Stimulated activated CD4-positive, alpha-beta T cell treated with anti-CD3 and anti-CD28 coated beads, TNF-alpha, amount 100 ng/mL, for 1 hour (primary cell): ENCODE measurements around the gene SNX9.

Experiments used
- DNase-seq, 3 donors: peaks; one replicate each; pipeline ENCODE4 v3.0.0-alpha.2; 2020; ENCODE audit warnings: low read depth in 3 of 3, low spot score in 1 of 3

The SNX9 gene

DNA sequence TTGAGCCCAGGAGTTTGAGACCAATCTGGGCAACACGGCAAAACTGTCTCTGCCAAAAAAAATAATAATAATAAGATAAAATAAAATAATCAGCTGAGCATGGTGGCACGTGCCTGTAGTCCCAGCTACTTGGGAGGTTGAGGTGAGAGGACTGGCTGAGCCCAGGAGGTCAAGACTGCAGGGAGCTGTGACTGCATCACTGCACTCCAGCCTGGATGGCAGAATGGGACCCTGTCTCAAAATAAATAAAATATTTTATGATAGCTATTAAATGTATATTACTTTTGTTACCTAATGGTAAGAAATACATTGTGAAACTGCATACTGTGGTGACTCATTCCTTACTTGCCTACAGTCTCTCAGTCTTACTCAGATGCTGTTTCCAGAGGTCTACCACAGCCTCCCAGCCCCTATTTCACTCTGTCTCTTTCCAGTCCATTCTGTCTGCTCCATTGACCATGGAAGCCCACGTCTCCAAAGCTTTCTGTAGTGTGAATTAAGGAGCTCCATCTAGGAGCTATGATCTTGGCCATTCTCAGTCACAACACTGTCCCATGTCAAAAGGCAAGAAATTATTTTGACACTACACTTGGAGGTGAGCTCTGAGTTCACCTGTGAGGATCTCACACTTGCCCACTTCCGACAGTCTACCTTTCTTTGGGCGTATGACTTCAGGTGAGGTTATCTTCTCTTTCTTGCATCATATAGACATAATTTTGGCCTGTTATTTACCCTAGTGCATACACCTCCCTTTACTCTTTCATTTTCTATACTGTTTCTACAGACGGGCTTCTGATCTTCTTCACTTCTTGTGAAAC, 22.4 kb upstream of the SNX9 start:
- no peak for DNase-seq

DNA sequence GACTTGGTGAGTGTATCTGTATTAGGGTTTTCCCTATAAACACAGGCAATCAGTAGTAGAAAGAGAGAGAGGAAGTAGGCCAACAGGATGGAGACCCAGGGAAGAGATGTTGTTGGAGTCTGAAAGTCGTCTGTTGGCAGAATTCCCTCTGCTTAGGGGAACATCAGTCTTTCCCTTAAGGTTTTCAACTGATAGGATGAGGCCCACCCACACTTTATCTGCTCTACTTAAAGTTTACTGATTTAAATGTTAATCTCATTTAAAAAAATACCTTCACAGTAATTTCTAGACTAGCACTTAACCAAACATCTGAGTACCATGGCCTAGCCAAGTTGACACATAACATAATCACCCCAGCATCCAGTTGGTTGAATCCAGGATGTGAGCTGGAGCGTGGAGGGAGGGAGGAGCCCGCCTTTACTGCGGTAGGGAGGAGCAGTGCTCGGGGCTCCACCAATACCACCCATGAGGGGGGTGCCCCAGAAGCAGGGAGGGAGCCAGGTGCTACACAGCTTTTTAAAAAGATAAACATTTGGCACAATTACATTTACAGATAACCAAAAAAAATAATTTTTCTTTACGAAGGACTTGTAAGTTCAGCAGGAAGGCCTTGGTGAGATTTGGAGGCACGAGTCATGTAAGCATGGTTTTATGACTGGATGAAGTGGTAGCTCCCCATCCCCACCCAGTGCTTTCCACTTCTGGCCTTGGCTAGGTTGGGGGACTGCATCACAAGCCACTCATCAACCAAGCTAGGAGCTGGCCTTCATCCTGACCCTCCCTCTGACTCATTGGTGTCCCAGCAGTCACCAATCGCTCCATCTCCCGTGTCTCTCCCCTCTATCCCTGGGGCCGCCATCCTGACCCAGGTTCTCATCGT, 18.4 kb upstream of the SNX9 start:
- DNase-seq, result no peak

DNA sequence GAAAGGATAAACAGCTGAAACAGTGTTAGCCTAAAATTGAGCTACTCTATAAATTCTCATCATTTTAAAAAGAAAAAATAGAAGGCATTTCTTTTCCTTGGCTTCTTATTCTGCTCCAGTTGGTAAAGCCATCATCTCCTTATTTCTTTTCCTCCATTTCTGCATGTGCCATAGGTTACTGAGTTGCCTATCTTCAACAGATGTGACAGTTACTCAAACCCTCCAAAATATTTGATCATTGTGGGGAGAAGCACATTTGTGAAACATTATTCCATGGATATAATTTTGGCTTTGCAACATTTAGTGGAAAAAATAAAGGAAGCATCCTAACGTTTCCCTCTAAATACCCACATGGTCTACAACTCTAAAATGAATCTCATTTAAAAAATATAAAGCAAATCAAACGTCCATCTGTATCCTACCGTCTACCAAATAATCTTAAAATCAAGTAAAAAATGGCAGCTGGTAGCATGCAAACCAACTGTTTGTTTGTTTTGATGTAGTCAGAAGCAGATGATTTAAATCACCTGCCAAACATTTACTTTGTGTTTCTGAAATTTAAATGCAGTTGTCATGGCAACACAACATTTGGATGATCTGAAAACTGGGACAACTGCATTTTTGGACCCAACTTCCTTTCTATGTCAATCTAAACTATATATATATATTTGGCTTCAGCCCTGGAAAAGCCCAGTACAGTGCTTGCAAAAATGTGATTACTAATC, 16.8 kb upstream of the SNX9 start:
- DNase-seq, result no peak

DNA sequence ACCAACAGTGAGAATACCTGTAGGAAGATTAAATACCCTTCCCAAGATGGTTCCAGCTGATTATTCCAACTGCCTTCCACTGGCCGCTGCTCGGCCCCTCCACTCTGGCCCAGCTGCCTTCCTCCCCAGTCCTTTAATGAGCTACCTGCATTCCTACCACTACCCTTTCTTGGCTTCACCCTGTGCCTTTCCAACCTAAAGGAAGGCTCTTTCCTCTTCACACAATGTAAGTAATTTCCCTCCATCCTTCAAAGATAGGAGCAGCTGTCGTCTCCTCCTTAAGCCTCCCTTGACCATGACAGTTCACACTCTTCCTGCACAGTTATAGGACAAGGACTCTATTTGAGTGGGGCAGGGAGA, 16.2 kb upstream of the SNX9 start:
- DNase-seq, result no peak

DNA sequence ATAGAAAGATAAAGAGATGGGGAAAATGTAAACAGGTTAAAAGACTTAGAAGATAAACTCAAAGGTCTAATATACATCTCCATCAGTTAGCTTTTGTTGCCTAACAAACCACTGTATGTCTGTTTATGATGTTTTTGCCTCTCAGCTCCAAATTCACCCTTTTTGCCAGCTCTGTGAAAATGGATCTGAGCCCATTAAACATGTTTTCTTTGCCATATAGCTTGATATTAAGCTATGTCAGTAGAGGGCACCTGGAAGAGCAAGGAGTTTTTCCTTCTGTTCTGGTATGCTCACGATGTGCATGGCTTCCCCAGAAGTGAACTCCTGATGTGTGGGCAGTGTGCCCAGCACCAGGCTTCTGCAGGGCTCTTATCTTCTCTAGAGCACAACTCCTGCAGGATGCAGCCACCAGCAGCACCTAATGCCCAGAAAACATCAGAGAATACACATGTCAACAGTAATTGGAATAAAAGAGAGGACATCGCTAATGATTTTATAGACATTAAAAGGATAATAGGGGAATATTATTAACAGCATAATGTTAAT, 14.6 kb upstream of the SNX9 start:
- no peak for DNase-seq

DNA sequence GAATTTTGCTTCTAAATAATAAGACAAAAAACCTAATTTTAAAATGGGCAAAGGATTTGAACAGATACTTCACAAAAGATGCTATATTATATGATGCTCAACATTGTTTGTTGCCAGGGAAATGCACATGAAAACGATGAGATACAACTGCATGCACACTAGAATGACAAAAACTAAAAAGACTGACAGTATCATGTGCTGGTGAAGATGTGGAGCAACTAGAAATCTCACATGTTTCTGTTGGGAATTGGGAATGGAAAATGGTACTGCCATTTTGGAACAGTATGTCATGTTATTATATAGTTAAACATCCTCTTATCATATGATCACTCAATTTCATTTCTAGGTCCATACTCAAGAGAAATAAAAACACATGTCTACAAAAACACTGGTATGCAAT, 13.4 kb upstream of the SNX9 start:
- DNase-seq, result no peak

DNA sequence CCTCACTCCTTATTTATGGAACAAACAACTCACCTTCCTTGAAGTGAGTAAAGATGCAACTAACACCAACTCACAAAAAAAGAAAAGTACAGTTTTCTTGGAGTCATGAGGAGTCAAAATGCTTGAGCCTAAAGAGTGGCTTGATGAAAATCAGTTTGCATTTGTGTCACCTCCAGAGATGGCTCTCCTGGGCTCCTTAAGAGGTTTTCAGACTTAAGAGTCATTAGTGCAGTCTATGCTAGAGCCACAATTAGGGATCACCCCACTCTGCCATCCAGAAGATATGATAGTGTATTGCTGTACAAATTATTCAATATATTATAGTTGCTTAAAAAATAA, 11.9 kb upstream of the SNX9 start:
- DNase-seq, result no peak

DNA sequence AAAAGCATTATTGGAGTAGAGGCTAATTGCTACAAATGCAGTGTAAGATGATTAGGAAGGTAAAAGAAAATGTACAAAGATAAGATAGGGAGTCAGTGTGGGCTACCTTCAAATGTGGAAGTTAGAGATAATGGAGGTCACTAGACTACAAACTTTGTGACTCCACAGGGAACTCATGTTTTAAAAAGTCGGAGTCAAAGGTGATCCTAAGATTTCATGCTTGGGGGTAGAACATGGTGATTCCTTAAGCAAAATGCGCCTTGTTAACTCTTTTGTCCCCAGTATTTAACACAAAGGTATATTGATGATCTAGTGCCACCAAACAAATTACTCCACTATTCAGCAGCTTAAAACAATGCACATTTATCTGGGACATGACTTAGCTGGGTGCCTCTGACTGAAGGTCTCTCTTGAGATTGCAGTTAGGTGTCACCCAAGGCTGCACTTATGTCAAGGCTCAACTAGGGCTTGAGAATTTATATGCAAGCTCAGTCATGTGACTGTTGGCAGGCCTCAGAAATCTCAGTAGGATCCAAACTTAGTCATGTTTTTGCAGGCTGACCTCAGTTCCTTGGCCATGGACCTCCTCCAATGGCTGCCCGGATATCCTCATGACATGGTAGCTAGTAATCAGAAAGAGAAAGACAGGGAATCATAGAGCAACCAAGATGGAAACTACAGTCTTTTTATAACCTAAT, 11.4 kb upstream of the SNX9 start:
- no peak for DNase-seq

DNA sequence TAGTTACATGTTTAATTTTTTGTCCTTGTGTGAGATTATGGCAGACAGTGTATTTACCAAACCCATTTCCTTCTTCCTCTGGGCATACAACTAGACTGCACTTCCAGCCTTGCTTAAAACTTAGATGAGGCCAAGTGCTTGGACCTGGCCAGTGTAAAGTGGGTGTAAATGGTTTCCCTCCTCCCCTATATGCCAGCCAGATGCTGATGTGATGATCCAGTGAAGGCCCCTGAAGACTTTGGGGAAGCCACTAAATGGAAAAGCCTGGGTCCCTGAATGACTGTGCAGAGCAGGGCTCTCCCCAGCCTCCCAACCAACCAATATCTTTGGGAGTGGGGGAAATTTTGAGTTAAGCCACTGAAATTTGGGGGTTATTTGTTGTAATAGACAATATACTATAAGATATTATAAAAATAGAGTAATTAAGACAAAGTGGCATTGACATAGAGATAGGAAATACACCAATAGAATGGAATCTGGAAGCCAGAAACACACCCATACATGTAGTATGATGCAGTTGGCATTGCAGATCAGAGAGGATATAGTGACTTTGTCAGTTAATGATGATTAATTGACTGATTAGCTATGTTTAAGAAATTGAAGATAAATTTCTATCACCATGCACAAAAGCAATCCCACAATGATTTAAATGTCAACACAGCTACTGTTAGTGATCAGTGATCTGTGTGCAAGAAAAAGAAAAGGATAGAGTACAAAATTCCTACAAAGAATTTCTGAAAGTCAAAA, 10.4 kb upstream of the SNX9 start:
- no peak for DNase-seq

DNA sequence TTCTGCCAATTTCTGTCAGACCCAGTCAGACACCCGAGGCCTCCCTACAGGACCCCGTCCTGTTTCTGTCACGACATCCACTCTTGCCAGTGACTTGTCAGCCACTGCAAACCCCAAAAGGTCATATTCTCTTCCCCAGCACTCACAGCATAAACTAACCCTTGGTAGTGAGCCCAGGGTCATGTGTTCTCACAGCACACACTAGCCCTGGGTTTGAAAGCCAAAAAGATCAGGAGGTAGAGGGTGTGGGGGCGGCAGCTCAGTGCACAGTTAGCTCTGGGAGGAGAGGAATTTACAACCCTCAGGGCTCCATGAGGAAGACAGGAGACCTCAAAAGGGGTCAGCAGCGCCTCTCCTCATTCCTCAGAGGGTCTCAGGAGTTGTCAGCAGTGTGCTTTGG, 9.9 kb upstream of the SNX9 start:
- DNase-seq, result no peak

DNA sequence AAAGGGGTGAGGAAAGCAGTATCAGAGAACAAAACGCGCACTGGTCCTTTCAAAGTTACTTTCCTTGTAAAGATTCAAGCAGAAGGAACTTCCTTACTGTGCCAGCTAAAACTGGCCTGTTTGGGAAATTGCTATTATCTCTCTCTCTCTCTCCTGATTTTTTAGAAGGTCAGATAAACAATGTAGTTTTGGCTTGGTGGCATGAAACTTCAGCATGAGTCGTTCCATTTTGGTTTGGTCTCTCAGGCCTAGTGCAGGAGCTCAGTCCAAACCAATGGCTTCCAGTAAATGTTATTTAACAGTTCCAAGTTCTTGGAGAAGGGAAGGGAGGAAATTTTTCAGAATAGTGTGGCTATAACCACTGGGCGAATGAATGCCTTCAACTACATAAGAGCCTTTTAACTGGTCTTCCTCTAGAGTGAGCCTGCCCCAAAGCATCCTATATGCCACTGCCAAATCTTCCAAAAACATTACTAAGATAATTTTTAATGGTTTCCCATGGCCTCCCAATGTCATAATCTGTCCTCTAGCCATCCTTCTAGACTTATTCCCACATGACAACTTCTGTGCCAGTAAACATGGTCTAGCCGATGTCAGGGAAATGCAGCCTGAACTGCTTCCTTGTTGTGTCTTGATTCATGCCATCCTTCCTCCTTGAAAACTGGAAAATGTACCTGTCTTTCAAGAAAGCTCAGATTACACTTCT, 9.1 kb upstream of the SNX9 start:
- DNase-seq, result no peak

DNA sequence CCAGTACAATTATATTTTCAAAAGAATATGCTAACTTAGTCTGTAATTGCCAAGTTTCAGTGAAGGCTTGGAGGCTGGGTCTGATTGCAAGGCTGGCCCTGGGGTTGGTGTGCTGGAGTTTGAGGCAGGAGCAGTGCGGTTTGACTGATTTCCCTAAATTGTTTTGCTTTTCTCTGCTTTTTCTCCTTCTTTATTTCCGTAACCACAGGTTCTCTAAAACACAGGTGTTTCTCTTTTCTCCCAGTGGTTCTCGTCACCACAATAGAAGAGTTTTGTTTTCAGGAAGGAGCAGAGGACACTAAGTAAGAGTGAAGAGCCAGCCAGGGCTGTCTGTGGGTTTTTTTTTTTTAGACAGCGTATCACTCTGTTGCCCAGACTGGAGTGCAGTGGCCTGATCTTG, 8.2 kb upstream of the SNX9 start:
- DNase-seq, result no peak

DNA sequence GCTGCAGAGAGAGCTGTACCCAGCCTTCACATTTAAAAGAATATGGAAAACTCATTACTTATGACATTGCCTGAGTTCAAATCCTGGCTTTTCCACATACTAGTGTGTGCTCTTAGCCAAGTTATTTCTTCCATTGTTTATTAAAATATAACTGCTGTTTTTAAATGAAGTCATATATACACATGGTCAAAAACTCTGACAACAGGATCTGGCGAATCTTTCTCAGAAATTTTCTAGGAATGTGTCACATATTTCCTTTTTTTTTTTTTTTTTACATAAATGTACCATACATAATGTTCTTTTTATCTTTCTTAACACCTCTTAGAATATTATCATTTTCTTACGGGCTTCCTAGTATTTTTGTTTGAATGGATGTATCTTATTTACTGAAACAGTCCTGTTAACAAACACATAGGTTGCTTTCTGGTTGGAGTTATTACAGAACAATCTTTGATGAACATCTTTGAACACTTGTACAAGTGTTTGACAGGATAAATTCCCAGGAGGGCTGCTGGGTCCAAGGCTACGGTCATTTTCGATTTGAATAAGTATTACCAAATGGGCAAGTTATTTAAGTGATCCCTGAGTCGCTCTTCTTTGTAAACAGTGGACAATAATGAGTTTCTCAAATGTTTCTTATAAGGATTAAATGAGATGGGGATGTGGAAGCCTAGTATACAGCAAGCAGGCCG, 1.6 kb upstream of the SNX9 start:
- DNase-seq, result no peak

DNA sequence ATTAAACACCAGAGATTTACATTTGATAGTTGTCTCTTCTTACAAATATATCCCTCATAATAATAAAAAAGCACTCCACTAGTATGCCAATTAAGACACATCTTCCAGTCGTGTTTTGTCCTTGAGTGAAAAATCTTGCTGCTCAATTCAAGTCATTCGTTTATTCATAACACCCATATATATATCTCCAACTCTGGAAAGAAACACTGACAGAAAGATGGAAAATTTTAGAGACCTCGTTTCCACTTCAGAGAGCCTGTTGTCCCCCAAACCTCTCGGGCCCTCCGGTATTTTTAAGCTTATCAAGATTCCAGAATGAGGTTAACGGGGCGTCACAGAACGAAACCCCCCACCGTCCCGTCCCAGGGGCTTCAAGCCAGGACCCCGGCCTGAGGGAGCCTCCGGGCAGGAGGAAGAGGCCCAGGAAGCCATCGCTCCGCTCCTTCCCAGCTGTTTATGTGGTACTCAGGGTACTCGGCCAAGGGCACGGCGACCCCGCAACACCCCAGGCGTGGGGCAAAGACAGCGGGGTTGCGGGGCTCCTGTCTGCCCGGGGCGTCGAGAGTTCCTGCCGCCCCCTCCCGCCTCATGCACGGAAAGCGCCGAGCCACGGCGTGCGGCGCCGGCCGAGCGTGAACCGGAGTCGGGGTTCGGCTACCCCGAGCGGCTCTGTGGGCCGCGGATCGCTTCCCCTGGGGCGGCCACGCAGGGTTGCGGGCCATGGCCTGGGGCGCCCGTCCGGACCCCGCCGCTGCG, 623 bp upstream of the SNX9 start:
- peak in 1 of 3 donors; percentile 6 for DNase-seq

DNA sequence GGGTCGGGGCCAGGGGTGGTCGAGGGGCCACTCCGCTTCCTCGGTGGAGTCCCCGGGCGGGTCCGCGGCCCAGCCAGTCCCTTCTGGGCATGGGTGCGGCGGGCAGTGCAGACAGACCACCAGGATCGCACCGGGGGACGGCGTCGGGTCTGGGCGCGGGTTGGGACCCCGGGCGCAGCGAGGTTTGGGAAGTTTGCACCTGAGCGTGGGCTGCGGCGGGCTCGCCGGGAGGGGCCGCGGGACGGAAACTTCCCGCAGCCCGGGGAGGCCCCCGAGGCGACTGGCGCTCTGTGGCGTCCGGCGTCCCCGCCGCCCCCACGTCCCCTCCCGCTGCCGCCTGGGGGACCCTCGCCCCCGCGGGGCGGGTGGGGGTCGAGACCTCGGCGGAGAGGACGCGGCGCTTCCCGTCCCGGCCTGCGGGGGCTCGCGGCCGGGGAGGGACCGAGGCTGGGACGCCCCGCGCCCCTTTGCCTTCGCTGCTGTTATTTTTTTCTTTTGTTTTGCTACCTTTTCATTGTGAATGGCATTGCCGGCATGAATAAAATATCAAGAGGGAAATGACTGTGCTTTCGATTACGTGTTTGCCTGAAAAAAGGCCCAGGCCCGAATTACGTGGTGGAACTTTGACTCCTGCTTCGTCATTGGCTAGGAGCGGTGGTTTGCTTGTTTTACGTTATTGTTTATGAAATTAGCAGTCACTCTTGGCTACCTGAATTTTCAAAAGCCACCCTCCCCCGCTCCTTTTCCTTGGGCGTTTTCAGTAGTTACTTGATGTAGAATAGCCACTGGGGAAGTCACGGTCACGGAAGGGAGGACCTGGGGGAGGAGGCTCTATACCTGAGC, 703 bp downstream of the SNX9 start:
- peak; percentile 42 to 53 (median 46) for DNase-seq

DNA sequence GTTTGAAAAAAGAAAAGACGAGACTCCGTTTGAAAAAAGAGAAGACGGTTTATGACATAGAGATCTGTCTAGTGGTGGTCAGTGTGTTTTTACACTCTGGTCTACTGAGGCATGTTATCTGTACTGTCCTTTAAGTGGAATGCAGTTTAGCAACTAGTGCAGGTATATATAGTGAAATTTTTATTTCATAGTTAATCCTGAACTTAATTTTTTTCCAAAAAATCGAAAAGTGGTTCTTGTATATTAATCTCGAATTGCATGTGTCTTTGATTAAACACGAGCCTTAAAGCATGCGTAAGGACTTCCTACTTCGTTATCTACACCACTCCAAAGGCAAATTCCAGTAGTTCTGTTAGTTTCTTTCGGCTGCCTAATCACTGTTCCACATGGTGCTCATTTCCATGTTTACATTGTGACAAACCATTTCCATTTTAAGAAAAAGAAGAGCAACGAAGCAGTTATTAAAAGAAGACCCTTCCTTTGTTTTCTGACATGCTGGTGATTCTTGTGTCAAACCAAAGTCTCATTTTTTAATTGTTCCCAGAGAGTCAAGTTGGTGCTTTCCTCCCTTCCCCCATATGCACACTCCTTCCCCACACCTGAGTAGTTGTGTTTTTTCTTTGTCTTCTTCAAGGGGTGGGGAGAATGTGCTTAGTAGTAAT, 2.3 kb downstream of the SNX9 start:
- no peak for DNase-seq
